NCI-H128 (cell line): ENCODE data around the gene PRAMEF5.
"Not testable (repeated sequence)": the region's sequence is repeated elsewhere in the genome, so short reads cannot be mapped to it uniquely, and the experiment has no call there.

ENCODE experiments used
- DNase-seq: peaks from one replicate; lab custom pipeline; 2025; ENCODE audit not compliant: unreplicated experiment; lab: John Stamatoyannopoulos, UW

PRAMEF5 gene

GRCh38 chr1:13265124-13265523, 11.1 kb downstream of the PRAMEF5 start:
- not testable (repeated sequence) for DNase-seq

- DNase-seq: not testable (repeated sequence)
These were observed 23.0 kb downstream of the PRAMEF5 start for GRCh38 chr1:13277016-13277415.

- not testable (repeated sequence) for DNase-seq
These were observed 25.6 kb downstream of the PRAMEF5 start for GRCh38 chr1:13279617-13280016.

DNA sequence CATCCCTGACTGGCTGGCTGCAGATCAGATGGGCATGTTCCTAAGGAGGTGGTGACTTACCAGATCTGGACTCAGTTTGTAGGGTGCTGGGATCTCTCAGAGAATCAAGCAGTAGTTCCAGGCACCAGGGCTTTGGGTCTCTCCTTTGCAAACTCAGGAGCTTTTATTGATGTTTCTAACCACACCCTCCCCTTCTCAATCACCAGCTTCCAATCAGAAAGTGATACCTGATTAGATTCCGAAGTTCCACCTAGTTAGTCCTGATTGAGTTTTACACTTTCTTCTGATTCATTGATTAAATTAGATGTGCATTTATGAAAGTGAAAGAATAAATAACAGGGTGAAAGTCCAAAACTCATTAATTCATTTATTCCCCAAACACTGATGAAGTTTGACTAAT, 31.0 kb downstream of the PRAMEF5 start, which contains the start of gene PRAMEF8:
Gene PRAMEF8 (minus strand): TSS at position 101 of the 400 bp plus-strand sequence. CDS start 1,046 bp downstream, outside the sequence.
- DNase-seq: not testable (repeated sequence)

GRCh38 chr1:13289030-13289429, 35.0 kb downstream of the PRAMEF5 start:
- DNase-seq: not testable (repeated sequence)

DNA sequence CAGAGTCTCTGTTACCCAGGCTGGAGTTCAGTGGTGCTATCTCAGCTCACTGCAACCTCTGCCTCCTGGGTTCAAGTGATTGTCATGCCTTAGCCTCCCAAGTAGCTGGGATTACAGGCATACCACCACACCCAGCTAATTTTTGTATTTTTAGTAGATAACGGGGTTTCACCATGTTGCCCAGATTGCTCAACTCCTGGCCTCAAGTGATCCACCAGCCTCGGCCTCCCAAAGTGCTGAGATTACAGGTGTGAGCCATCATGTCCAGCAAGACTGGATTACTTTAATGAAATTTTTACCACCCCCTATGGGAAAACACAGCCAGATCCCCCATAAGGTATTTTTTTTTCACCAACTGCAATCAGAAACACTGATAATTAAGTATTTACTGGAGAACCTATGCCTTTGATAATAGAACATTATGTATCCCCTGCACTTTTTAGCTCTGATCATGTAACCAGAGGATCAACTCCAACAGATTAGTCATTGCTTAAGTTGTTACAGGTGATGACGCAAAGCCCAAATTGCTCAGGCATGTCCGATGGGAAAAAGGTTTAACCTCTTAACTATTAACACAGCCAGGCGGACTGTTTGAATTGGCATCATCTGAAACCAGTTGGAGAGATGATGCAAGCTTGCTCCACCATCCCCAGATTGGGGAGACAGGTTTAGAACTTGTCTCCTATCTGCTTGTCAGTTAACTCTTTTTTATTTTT, 43.4 kb downstream of the PRAMEF5 start:
- DNase-seq: not testable (repeated sequence)

- DNase-seq: not testable (repeated sequence)
These were observed 44.7 kb downstream of the PRAMEF5 start for GRCh38 chr1:13298699-13299098.

- DNase-seq: not testable (repeated sequence)
These were observed 48.2 kb downstream of the PRAMEF5 start for GRCh38 chr1:13302197-13302596.

GRCh38 chr1:13303239-13303638, 49.2 kb downstream of the PRAMEF5 start, which contains the start of gene PRAMEF33:
Gene PRAMEF33 (plus strand): TSS chr1:13303539. CDS start chr1:13305955, 2,416 bp downstream.
- not testable (repeated sequence) for DNase-seq
